Mammary epithelial cell (primary cell): ENCODE results near the gene MYO9A.

Experiments used
- CTCF ChIP-seq, 2 donors: IDR thresholded peaks in 1 of 2; conservative IDR thresholded peaks in 1 of 2; 2 replicates each; pipeline ENCODE4 v1.5.1; 2011 to 2012; ENCODE audit warnings: inconsistent platforms in 2 of 2, low read length in 2 of 2, mild to moderate bottlenecking in 2 of 2, control low read depth in 1 of 2, low read depth in 1 of 2; ENCODE audit not compliant: insufficient read depth in 1 of 2; ENCODE audit errors: extremely low read depth in 1 of 2
- EZH2 ChIP-seq: IDR thresholded peaks from 2 replicates; pipeline ENCODE4 v1.6.1; 2012; ENCODE audit warnings: low read length, inconsistent platforms, borderline replicate concordance

- TF ChIP-seq CTCF (conservative IDR thresholded peaks at IDR 0.05 in 1 of 2, IDR thresholded peaks at IDR 0.05 in 1 of 2; ENCODE audit: extremely low read depth in 1 of 2, insufficient read depth in 1 of 2, low read depth in 1 of 2, low read length in 2 of 2) (no peak), EZH2 (no peak)
These were observed 332.0 kb downstream of the MYO9A start for GRCh38 chr15:71785996-71786395.
